GM12891 (cell line): ENCODE data around the gene TUBD1. TPM values are rescaled to one million over a fixed set of nuclear protein-coding genes. Genes with fewer than 3 reads are reported as not detected.
"Not testable (repeated sequence)": the region's sequence is repeated elsewhere in the genome, so short reads cannot be mapped to it uniquely, and the experiment has no call there.

Source experiments
- DNase-seq: peaks from one replicate; pipeline ENCODE4 v3.0.0; 2011; ENCODE audit warnings: low spot score; ENCODE audit not compliant: insufficient read length
- FAIRE-seq: peaks from 2 replicates; lab custom pipeline; 2011; peaks lifted over from hg19 to GRCh38; lab: Jason Lieb, UNC
- PAX5 ChIP-seq: IDR thresholded peaks from 2 replicates; pipeline ENCODE4 v1.6.1; 2011; ENCODE audit warnings: low read length, moderate library complexity, mild to moderate bottlenecking; ENCODE audit not compliant: insufficient read depth, severe bottlenecking
- POLR2A ChIP-seq: IDR thresholded peaks from 2 replicates; pipeline ENCODE4 v1.6.1; 2011; ENCODE audit warnings: low read depth, low read length, control low read depth
- POLR2AphosphoS5 ChIP-seq: IDR thresholded peaks from 2 replicates; pipeline ENCODE4 v1.6.1; 2011; ENCODE audit warnings: low read depth, low read length, control low read depth
- POU2F2 ChIP-seq: IDR thresholded peaks from 2 replicates; pipeline ENCODE4 v1.6.1; 2011; ENCODE audit warnings: low read depth, mild to moderate bottlenecking, control low read depth, low read length, moderate library complexity
- SPI1 ChIP-seq: IDR thresholded peaks from 2 replicates; pipeline ENCODE4 v1.6.1; 2011; ENCODE audit warnings: low read depth, low read length, control low read depth
- TAF1 ChIP-seq: IDR thresholded peaks from 2 replicates; pipeline ENCODE4 v1.6.1; 2011; ENCODE audit warnings: low read depth, low read length, control low read depth
- polyA plus RNA-seq: library from polyadenylated mRNA; unstranded; fragments of >200 nt; gene quantifications from one replicate; pipeline ENCODE4 v1.2.1, GENCODE V29; 2012; ENCODE audit warnings: low read depth, missing spikeins, inconsistent platforms; ENCODE audit not compliant: missing spikeins

Gene TUBD1, protein sequence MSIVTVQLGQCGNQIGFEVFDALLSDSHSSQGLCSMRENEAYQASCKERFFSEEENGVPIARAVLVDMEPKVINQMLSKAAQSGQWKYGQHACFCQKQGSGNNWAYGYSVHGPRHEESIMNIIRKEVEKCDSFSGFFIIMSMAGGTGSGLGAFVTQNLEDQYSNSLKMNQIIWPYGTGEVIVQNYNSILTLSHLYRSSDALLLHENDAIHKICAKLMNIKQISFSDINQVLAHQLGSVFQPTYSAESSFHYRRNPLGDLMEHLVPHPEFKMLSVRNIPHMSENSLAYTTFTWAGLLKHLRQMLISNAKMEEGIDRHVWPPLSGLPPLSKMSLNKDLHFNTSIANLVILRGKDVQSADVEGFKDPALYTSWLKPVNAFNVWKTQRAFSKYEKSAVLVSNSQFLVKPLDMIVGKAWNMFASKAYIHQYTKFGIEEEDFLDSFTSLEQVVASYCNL
- 2.2 TPM for polyA plus RNA-seq

DNA sequence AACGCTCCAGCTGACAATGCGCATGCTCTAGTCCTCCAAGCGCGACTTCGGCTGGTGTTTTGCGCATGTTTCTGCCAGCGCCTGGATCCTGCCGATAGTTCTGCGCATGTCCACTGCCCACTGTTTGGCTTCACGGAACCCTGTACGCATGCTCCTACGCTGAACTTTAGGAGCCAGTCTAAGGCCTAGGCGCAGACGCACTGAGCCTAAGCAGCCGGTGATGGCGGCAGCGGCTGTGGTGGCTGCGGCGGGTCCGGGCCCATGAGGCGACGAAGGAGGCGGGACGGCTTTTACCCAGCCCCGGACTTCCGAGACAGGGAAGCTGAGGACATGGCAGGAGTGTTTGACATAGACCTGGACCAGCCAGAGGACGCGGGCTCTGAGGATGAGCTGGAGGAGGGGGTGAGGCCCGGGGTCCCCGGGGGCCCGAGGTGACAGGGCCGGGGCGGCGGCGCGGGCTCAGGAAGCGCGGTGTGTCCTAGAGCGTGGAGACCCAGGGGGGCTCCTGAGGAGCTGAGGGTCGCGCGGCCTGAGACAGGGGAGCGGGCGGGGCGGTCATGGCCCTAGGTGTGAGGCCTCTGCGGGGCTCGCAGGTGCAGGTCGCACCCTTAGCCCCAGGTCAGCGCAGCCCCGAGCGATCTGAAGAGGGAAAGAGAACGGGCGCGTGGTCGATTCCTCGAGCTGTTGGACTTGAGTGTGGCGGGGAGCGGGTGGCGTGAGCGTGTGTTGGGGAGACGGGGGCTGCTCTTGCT is at the start of gene TUBD1, which contains the start of gene RPS6KB1:
Gene TUBD1 (minus strand): TSS at position 20 of the 752 bp plus-strand sequence. CDS start 1,941 bp downstream, outside the sequence.
Gene RPS6KB1 (plus strand): TSS at position 198 of the 752 bp plus-strand sequence. CDS start 64 bp downstream, at position 262.
- peak; percentile 99 for FAIRE-seq
- TF ChIP-seq SPI1, result no peak
- peak; percentile 94 for TF ChIP-seq POLR2A
- TF ChIP-seq POLR2AphosphoS5, result peak; percentile 92
- no peak for TF ChIP-seq PAX5
- peak; percentile 95 for TF ChIP-seq TAF1
- TF ChIP-seq POU2F2, result peak; percentile 64; the same call in 1 of the 2 replicates

DNA sequence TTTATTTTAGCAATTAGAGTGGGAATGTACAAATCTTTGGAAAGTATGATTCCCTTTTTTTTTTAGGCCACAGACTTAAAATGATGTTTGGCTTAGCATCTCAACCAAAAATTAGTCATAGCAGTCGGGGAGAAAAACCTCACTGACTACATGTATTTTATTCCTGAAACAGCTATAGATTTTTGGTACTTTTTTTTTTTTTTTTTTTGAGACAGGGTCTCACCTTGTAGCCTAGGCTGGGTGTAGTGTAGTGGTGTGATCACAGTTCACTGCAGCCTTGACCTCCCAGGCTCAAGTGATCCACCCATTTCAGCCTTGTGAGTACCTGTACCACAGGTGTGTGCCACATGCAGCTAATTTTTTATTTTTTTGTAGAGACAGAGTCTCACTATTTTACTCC is 48.4 kb upstream of the TUBD1 start:
- DNase-seq (no peak), FAIRE-seq (no peak)
- no peak for TF ChIP-seq POU2F2
- no peak for TF ChIP-seq POLR2AphosphoS5
- TF ChIP-seq POLR2A, result no peak
- TF ChIP-seq SPI1, result no peak
- no peak for TF ChIP-seq TAF1
- no peak for TF ChIP-seq PAX5

More for the DNA sequence above, at the start of gene TUBD1, which contains the start of gene RPS6KB1:
- peak; percentile 86 for DNase-seq

DNA sequence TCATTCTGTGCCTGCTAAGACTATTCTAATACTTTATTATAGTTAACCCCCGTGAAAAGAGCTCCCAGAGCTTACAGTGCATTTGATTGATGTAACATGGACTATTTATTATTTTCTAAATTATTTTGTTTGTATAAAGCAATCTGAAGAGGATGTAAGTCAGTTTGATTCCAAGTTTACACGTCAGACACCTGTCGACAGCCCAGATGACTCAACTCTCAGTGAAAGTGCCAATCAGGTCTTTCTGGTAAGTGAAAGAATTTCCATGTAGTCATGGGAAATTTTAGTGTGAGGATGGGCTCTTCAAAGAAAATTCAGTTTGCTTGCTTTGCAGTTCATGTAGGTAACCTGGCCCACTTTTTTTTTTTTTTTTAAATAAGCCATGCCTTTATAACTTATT is 48.0 kb upstream of the TUBD1 start:
- DNase-seq, FAIRE-seq: not testable (repeated sequence)

DNA sequence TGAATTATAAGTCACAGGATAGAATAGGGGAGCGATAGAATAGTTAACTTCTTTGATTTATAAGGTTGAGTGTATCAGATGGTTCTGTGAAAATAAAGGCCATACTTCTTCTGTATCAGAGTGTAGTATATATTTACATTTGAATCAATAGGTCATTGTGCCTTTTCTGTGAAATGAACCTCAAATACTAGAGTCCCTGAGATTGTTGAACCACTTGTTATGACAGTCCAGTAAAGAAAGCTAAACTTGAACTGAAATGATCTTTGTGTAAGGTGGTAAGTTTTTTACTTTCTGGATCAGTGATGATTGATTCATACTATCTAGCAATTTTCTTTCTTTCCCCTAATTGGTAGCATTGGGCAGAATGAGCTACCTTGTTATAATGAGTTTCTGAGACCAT is 40.6 kb upstream of the TUBD1 start:
- DNase-seq, FAIRE-seq: not testable (repeated sequence)

DNA sequence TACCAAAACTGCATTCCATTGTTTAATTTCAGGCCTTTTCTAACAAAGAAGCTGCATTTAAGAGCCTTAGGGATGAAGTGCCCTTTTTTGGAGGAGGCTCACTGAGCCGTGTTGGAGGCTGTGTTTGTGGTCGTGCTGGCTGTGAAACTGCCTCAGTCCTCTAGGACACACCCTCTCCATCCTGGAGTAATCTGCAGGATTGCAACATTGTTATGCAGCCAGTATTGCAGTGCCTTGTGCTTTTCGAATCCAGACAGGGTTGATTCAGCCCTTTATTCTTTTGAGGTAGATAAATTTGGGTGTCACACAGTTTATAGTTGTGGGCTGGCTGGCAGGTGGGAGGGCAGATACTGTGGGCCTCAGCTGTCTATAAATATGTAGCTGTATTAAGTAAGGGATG is 38.0 kb upstream of the TUBD1 start:
- DNase-seq, FAIRE-seq: not testable (repeated sequence)

DNA sequence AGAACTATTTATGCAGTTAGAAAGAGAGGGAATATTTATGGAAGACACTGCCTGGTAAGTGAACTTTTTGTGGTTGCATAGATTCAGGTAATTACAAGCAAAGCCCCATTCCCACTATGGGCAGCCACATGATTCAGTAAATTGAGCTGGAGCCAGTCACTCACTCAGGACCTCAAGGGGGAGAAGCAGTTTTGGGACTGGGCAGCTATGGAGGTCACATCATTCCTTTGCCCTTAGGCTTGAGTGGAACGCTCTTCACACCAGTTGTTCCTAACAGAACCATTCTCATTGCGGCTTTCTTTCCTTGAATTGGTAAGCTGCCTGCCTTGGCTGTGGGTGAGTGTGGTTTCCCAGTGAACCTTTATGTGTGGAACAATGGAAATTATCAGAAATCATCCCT is 37.4 kb upstream of the TUBD1 start:
- FAIRE-seq, DNase-seq: not testable (repeated sequence)

DNA sequence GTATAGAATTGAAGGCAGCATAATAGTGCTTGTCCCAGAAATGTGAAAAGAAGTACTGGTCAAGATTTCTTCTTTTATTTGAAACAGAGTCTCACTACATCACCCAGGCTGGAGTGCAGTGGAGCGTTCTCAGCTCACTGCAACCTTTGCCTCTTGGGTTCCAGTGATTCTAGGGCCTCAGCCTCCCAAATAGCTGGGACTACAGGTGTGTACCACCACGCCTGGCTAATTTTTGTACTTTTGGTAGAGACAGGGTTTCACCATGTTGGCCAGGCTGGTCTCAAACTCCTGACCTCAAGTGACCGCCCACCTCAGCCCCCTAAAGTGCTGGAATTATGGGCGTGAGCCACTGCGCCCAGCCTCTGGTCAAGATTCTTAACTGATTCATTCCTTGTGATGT is 27.9 kb upstream of the TUBD1 start:
- not testable (repeated sequence) for FAIRE-seq, DNase-seq

DNA sequence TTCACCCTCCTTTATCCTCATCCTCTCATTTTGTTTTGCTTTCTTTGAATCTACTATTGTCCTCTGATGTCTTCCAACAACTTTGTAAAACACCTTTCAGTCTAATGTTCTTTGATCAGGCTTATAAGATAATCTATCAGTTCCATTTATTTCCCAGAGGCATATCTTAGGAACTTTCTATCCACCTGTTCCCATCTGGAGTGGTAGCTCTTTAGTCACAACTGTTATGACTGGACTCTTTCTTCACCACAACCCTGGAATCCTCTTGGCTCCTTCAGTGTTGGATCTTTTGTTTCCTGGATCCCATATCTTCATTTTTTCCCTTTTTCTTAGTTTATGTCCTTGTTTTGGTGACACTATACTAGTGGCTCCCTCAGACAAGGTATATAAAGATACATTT is 23.7 kb upstream of the TUBD1 start:
- no peak for DNase-seq
- no peak for FAIRE-seq
- TF ChIP-seq PAX5, result no peak
- TF ChIP-seq POU2F2, result no peak
- TF ChIP-seq POLR2AphosphoS5, result no peak
- no peak for TF ChIP-seq TAF1
- no peak for TF ChIP-seq POLR2A
- no peak for TF ChIP-seq SPI1

DNA sequence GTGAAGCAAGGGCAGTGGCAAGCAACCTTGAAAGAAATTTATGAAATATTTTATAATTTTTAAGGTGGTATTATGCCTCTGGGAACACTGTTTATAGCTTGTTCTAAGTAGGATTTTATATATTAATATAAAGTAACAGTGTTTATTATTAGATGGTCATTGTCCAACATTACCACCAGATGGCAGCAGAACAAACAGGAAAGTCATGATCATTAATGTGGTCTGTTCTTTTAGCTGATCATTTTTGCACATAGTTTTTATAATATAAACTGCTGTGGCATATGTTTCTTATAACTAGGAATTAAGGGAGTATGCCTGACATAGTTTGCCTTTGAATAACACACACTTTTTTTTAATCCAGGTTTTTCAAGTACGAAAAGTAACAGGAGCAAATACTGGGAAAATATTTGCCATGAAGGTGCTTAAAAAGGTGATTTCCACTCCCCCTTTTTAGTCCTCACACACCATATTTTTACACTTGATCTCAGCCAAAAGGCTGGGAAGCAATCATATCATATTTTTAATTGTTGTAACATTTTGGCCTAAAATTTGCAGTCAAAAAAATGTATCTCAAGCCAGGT is 21.6 kb upstream of the TUBD1 start:
- DNase-seq, result peak; percentile 24
- TF ChIP-seq SPI1 (no peak), POLR2A (no peak), POLR2AphosphoS5 (no peak), PAX5 (no peak), TAF1 (no peak)
- peak; percentile 45 for FAIRE-seq

DNA sequence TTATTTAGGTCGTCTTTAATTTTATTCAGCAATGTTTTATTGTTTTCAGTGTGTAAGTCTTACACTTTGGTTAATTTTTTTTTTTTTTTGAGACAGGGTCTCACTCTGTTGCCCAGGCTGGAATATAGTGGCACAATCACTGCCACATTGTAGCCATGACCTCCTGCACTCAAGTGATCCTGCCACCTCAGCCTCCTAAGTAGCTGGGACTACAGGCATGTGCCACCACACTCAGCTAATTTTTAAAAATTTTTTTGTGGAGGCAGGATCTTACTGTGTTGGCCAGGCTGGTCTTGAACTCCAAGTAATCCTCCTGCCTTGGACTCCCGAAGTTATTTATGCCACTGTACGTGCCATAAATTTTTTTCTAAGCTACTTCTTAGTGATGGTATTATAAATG is 14.7 kb upstream of the TUBD1 start:
- no peak for DNase-seq
- TF ChIP-seq SPI1, result no peak
- no peak for TF ChIP-seq TAF1
- TF ChIP-seq POU2F2, result no peak
- TF ChIP-seq POLR2AphosphoS5, result no peak
- no peak for TF ChIP-seq POLR2A
- no peak for TF ChIP-seq PAX5
- FAIRE-seq, result no peak

DNA sequence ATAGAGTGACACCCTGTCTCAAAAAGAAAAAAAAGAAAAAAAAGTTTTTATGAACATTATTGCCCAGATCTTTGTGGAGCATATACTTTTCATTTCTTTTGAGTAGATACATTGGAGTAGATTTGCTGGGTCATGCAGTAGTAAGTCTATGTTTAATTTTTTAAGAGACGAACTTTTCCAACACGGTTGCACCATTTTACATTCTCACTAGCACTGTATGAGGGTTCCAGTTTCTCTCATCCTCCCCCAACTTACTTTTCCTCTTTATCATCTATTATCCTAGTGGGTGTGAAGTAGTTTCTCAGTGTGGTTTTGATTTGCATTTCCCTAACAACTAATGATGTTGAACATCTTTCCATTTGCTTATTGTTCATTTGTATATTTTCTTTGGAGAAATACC is 10.7 kb upstream of the TUBD1 start:
- TF ChIP-seq TAF1 (no peak), SPI1 (no peak), POLR2AphosphoS5 (no peak), PAX5 (no peak), POLR2A (no peak), POU2F2 (no peak)
- FAIRE-seq, result no peak
- no peak for DNase-seq
